Thoracic aorta (tissue), 2 donors: ENCODE measurements around the gene PCBD2. TPM values are rescaled to one million over a fixed set of nuclear protein-coding genes. Genes with fewer than 3 reads are reported as not detected.

ENCODE experiments used
- ATAC-seq: fragments of 150-250 bp; one replicate; pipeline ENCODE4 v1.8.0; 2017; ENCODE audit warnings: low read depth; ENCODE audit not compliant: insufficient number of reproducible peaks, low FRiP score
- DNase-seq: peaks from one replicate; pipeline ENCODE4 v3.0.0-alpha.2; 2020; ENCODE audit warnings: low spot score
- H3K27ac ChIP-seq, 2 donors: fragments of 200-600 bp; sonication (generic); 1 replicate in 1 of 2; 2 replicates in 1 of 2; pipeline ENCODE4 v1.5.1; 2016; ENCODE audit warnings: mild to moderate bottlenecking in 2 of 2, moderate library complexity in 2 of 2
- H3K27me3 ChIP-seq: fragments of 200-600 bp; sonication (generic); replicated peaks from 2 replicates; pipeline ENCODE4 v1.6.0; 2016; ENCODE audit warnings: mild to moderate bottlenecking; ENCODE audit not compliant: insufficient read depth
- H3K36me3 ChIP-seq: fragments of 200-600 bp; sonication (generic); one replicate; pipeline ENCODE4 v1.5.1; 2016
- H3K4me1 ChIP-seq, 2 donors: fragments of 200-600 bp; sonication (generic); 1 replicate in 1 of 2; 2 replicates in 1 of 2; pipeline versions ENCODE4 v1.5.1 to v1.6.0; 2016; ENCODE audit warnings: low read depth in 2 of 2, mild to moderate bottlenecking in 1 of 2; ENCODE audit not compliant: control insufficient read depth in 1 of 2
- H3K4me3 ChIP-seq: fragments of 200-600 bp; sonication (generic); 2 replicates; pipeline ENCODE4 v1.5.1; 2016; ENCODE audit warnings: mild to moderate bottlenecking
- H3K9me3 ChIP-seq: fragments of 200-600 bp; sonication (generic); 2 replicates; pipeline ENCODE4 v1.5.1; 2016
- CTCF ChIP-seq: fragments of 200-600 bp; sonication (generic); IDR thresholded peaks from one replicate; pipeline ENCODE4 v1.5.1; 2019; ENCODE audit warnings: antibody characterized with exemption
- total RNA-seq, 2 donors: library from RNA; depleted of rRNA; stranded (reverse); fragments of >200 nt; gene quantifications; one replicate each; pipeline versions ENCODE4 v1.1.0 to v1.2.3, GENCODE V29; 2016

The PCBD2 gene
- total RNA-seq, 2 donors from 2014 or later: 6.9 to 10.4 TPM

- Histone ChIP-seq H3K4me1 (no peaks in the 10 kb centered on the region), H3K27ac (no peak overlapping the region), H3K27me3 (no peaks in the 10 kb centered on the region), H3K36me3 (peaks cover 15% of the 10 kb centered on the region), H3K4me3 (no peak overlapping the region), H3K9me3 (no peaks in the 10 kb centered on the region)
- no peak for TF ChIP-seq CTCF
- DNase-seq (no peak), ATAC-seq (no peak)
Observed at GRCh38 chr5:134920848-134921575, 16.1 kb downstream of the PCBD2 start.

- Histone ChIP-seq H3K27ac (no peak overlapping the region), H3K4me3 (no peak overlapping the region), H3K4me1 (no peaks in the 10 kb centered on the region), H3K36me3 (peaks cover 10% of the 10 kb centered on the region), H3K9me3 (no peaks in the 10 kb centered on the region), H3K27me3 (no peaks in the 10 kb centered on the region)
- no peak for TF ChIP-seq CTCF
- DNase-seq (no peak), ATAC-seq (no peak)
Observed at GRCh38 chr5:134932508-134932907, 27.6 kb downstream of the PCBD2 start.

GRCh38 chr5:134934202-134934601, 29.3 kb downstream of the PCBD2 start:
- H3K9me3 ChIP-seq: no peaks in the 10 kb centered on the region
- H3K36me3 ChIP-seq: peaks cover 10% of the 10 kb centered on the region

GRCh38 chr5:134935711-134936602, 31.0 kb downstream of the PCBD2 start:
- ATAC-seq (no peak), DNase-seq (no peak)
- no peaks in the 10 kb centered on the region for H3K36me3 ChIP-seq
- no peaks in the 10 kb centered on the region for H3K4me1 ChIP-seq
- H3K27me3 ChIP-seq: no peaks in the 10 kb centered on the region
- no peak for TF ChIP-seq CTCF
- H3K27ac ChIP-seq: no peak overlapping the region
- H3K9me3 ChIP-seq: no peaks in the 10 kb centered on the region
- no peak overlapping the region for H3K4me3 ChIP-seq

More at GRCh38 chr5:134934202-134934601, 29.3 kb downstream of the PCBD2 start:
- no peak overlapping the region for H3K27ac ChIP-seq
- H3K4me3 ChIP-seq: no peak overlapping the region
- TF ChIP-seq CTCF: no peak
- no peaks in the 10 kb centered on the region for H3K4me1 ChIP-seq
- no peaks in the 10 kb centered on the region for H3K27me3 ChIP-seq
- no peak for DNase-seq
- ATAC-seq: no peak

GRCh38 chr5:134937526-134937925, 32.6 kb downstream of the PCBD2 start:
- Histone ChIP-seq H3K4me1 (no peaks in the 10 kb centered on the region), H3K9me3 (no peaks in the 10 kb centered on the region), H3K27me3 (no peaks in the 10 kb centered on the region), H3K4me3 (no peak overlapping the region), H3K36me3 (no peaks in the 10 kb centered on the region), H3K27ac (no peak overlapping the region)
- TF ChIP-seq CTCF: no peak
- no peak for ATAC-seq
- no peak for DNase-seq
